ENCODE measurements around the gene CLTRN. TPM values are rescaled to one million over a fixed set of nuclear protein-coding genes. Genes with fewer than 3 reads are reported as not detected.

The CLTRN gene
- total RNA-seq, 2 donors from 2014 or later = 1.8 to 8.5 TPM

DNA sequence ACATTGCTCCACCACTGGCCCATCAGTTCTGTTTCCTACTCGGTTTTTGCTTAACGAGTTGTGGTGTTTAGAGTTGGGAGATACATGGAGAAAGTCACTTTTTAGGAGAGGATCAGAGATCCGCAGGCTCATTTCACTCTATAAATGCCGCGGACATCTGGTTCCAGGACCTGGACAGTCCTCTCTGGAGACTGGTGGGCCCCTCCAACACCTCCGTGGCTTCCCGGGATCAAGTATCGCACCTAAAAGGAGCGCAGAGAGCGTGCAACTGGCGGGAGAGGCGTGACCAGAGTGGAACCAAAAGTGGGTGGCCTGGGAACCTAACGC is 9.9 kb upstream of the CLTRN start:
- 1% methylated on average over 12 of the region's 13 CpGs; no CpG with 5 or more reads in 1 of the 2 experiments for WGBS, 2 experiments (ENCODE audit: insufficient coverage in 1 of 2, insufficient read length in 1 of 2)
- H3K4me3 Mint-ChIP-seq = no peak overlapping the region

DNA sequence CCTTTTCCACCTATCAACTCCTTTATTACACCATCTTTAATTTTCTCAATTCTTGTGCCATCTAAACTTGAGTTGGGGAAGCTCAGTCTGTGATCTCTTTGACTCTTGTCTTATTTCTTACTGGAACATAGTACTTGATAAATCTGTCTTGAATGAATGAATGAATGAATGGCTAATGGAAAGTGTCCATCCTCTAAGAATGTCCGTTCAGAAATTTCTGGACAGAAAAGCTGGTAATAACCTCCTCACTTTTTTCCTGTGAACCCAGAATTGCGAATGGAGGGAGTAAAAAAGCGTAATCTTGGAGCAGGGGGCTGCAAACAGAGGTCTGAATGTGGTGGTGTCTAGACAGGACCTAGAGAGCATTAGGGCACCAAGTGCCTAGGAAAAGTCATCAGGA is 9.4 kb upstream of the CLTRN start:
- H3K27me3 Mint-ChIP-seq (ENCODE audit: insufficient read depth) = no peaks in the 10 kb centered on the region
- H3K4me1 Mint-ChIP-seq = peaks cover 46% of the 10 kb centered on the region
- TF ChIP-seq, protein P1, sequence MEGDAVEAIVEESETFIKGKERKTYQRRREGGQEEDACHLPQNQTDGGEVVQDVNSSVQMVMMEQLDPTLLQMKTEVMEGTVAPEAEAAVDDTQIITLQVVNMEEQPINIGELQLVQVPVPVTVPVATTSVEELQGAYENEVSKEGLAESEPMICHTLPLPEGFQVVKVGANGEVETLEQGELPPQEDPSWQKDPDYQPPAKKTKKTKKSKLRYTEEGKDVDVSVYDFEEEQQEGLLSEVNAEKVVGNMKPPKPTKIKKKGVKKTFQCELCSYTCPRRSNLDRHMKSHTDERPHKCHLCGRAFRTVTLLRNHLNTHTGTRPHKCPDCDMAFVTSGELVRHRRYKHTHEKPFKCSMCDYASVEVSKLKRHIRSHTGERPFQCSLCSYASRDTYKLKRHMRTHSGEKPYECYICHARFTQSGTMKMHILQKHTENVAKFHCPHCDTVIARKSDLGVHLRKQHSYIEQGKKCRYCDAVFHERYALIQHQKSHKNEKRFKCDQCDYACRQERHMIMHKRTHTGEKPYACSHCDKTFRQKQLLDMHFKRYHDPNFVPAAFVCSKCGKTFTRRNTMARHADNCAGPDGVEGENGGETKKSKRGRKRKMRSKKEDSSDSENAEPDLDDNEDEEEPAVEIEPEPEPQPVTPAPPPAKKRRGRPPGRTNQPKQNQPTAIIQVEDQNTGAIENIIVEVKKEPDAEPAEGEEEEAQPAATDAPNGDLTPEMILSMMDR (conservative IDR thresholded peaks at IDR 0.05) = no peak
- peak overlapping the region; percentile 93 for H3K4me3 ChIP-seq (ENCODE audit: low read length)
- no peak overlapping the region for H3K27ac Mint-ChIP-seq
- H3K36me3 ChIP-seq (ENCODE audit: control insufficient read depth, insufficient read depth, low read length) = peaks cover 4% of the 10 kb centered on the region
- DNase-seq = no peak
- peak overlapping the region; percentile 85 for H3K9ac ChIP-seq (ENCODE audit: extremely low read depth, low read length, poor library complexity, severe bottlenecking)
- WGBS, 2 experiments (ENCODE audit: insufficient coverage in 1 of 2, insufficient read length in 1 of 2) = 84 to 100% methylated on average over 1 to 3 of the region's 3 CpGs
- H3K36me3 Mint-ChIP-seq (ENCODE audit: low read depth) = peaks cover 8% of the 10 kb centered on the region
- H3K4me3 Mint-ChIP-seq = no peak overlapping the region
- peaks cover 4% of the 10 kb centered on the region for H3K9me3 Mint-ChIP-seq
- H3K27me3 ChIP-seq (ENCODE audit: control insufficient read depth, insufficient read depth, low read length, poor library complexity, severe bottlenecking) = no peaks in the 10 kb centered on the region
- no peaks in the 10 kb centered on the region for H3K9me3 ChIP-seq (ENCODE audit: control insufficient read depth, low read length)
- no peaks in the 10 kb centered on the region for H3K4me1 ChIP-seq (ENCODE audit: control insufficient read depth, insufficient read depth, low read length)
- H3K27ac ChIP-seq (ENCODE audit: low read depth, low read length) = no peak overlapping the region

More for the DNA sequence above, 9.9 kb upstream of the CLTRN start:
- no peaks in the 10 kb centered on the region for H3K4me1 ChIP-seq (ENCODE audit: control insufficient read depth, insufficient read depth, low read length)
- TF ChIP-seq, protein P1 (conservative IDR thresholded peaks at IDR 0.05) = no peak
- no peaks in the 10 kb centered on the region for H3K27me3 ChIP-seq (ENCODE audit: control insufficient read depth, insufficient read depth, low read length, poor library complexity, severe bottlenecking)
- H3K27ac ChIP-seq (ENCODE audit: low read depth, low read length) = peak overlapping the region; percentile 59
- no peaks in the 10 kb centered on the region for H3K9me3 ChIP-seq (ENCODE audit: control insufficient read depth, low read length)
- H3K4me3 ChIP-seq (ENCODE audit: low read length) = peak overlapping the region; percentile 93
- H3K4me1 Mint-ChIP-seq = peaks cover 46% of the 10 kb centered on the region
- H3K9me3 Mint-ChIP-seq = peaks cover 4% of the 10 kb centered on the region
- H3K36me3 Mint-ChIP-seq (ENCODE audit: low read depth) = peaks cover 11% of the 10 kb centered on the region
- no peaks in the 10 kb centered on the region for H3K27me3 Mint-ChIP-seq (ENCODE audit: insufficient read depth)
- peaks cover 9% of the 10 kb centered on the region for H3K36me3 ChIP-seq (ENCODE audit: control insufficient read depth, insufficient read depth, low read length)
- H3K27ac Mint-ChIP-seq = no peak overlapping the region
- DNase-seq = no peak
- peak overlapping the region; percentile 85 for H3K9ac ChIP-seq (ENCODE audit: extremely low read depth, low read length, poor library complexity, severe bottlenecking)

DNA sequence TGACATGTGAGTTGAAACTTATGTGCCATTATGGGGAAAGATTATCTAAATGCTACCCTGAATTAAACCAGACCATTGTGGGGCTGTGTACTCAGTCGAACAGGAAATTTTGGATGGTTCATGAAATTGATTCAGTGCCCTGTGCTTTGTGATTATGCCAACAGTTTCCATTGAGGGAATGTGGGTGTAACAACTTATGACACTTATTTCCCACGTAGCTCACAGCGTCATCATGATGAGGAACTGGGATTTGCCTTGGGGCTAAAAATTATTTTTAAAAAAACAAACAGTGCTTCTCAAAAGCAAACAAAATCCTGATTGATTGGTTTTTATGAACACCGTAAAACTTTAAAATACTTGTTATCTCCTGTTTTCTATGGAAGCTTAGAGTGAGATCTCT is 8.3 kb upstream of the CLTRN start:
- no peaks in the 10 kb centered on the region for H3K27me3 Mint-ChIP-seq (ENCODE audit: insufficient read depth)
- Histone ChIP-seq H3K4me1 (ENCODE audit: control insufficient read depth, insufficient read depth, low read length) (no peaks in the 10 kb centered on the region), H3K9me3 (ENCODE audit: control insufficient read depth, low read length) (no peaks in the 10 kb centered on the region), H3K9ac (ENCODE audit: extremely low read depth, low read length, poor library complexity, severe bottlenecking) (no peak overlapping the region), H3K27me3 (ENCODE audit: control insufficient read depth, insufficient read depth, low read length, poor library complexity, severe bottlenecking) (no peaks in the 10 kb centered on the region), H3K27ac (ENCODE audit: low read depth, low read length) (no peak overlapping the region), H3K4me3 (ENCODE audit: low read length) (no peak overlapping the region), H3K36me3 (ENCODE audit: control insufficient read depth, insufficient read depth, low read length) (no peaks in the 10 kb centered on the region)
- TF ChIP-seq, protein P1 (conservative IDR thresholded peaks at IDR 0.05) = no peak
- DNase-seq = no peak
- no peak overlapping the region for H3K4me3 Mint-ChIP-seq
- WGBS, 2 experiments (ENCODE audit: insufficient coverage in 1 of 2, insufficient read length in 1 of 2) = 98 to 100% methylated on average over 1 to 4 of the region's 4 CpGs
- no peaks in the 10 kb centered on the region for H3K9me3 Mint-ChIP-seq
- no peak overlapping the region for H3K27ac Mint-ChIP-seq
- H3K4me1 Mint-ChIP-seq = peaks cover 43% of the 10 kb centered on the region
- peaks cover 3% of the 10 kb centered on the region for H3K36me3 Mint-ChIP-seq (ENCODE audit: low read depth)
